NCI-H1694 (cell line): ENCODE measurements around the gene SP3.

ENCODE experiments used
- DNase-seq: peaks from one replicate; lab custom pipeline; 2025; lab: John Stamatoyannopoulos, UW

Gene SP3

GRCh38 chr2:173966274-173967098 is 1.3 kb upstream of the SP3 start:
- no peak for DNase-seq

- DNase-seq, result peak; percentile 84
These were observed 405 bp downstream of the SP3 start for GRCh38 chr2:173964565-173965371.

GRCh38 chr2:173963817-173964564 is 1.2 kb downstream of the SP3 start:
- peak; percentile 85 for DNase-seq

- peak; percentile 79 for DNase-seq
These were observed 1.8 kb downstream of the SP3 start for GRCh38 chr2:173963323-173963816.

- DNase-seq, result no peak
These were observed 2.5 kb downstream of the SP3 start for GRCh38 chr2:173962583-173963110.

GRCh38 chr2:173962031-173962430 is 3.1 kb downstream of the SP3 start:
- DNase-seq, result no peak

- DNase-seq, result peak; percentile 32
These were observed 3.8 kb downstream of the SP3 start for GRCh38 chr2:173961346-173961705.

GRCh38 chr2:173959909-173960308 is 5.3 kb downstream of the SP3 start:
- DNase-seq, result no peak

GRCh38 chr2:173959358-173959884 is 5.8 kb downstream of the SP3 start:
- no peak for DNase-seq

GRCh38 chr2:173958198-173958846 is 6.9 kb downstream of the SP3 start:
- DNase-seq, result no peak

- no peak for DNase-seq
These were observed 7.7 kb downstream of the SP3 start for GRCh38 chr2:173957517-173957916.

GRCh38 chr2:173956454-173956853 is 8.7 kb downstream of the SP3 start:
- DNase-seq, result no peak

GRCh38 chr2:173955867-173956266 is 9.3 kb downstream of the SP3 start:
- no peak for DNase-seq

GRCh38 chr2:173955004-173955403 is 10.2 kb downstream of the SP3 start:
- DNase-seq, result no peak

- no peak for DNase-seq
These were observed 12.1 kb downstream of the SP3 start for GRCh38 chr2:173953047-173953424.

GRCh38 chr2:173952267-173953046 is 12.7 kb downstream of the SP3 start:
- DNase-seq, result no peak

GRCh38 chr2:173948842-173949241 is 16.3 kb downstream of the SP3 start:
- no peak for DNase-seq

- DNase-seq, result no peak
These were observed 17.0 kb downstream of the SP3 start for GRCh38 chr2:173948198-173948597.

GRCh38 chr2:173947131-173947530 is 18.0 kb downstream of the SP3 start:
- no peak for DNase-seq

GRCh38 chr2:173943738-173944137 is 21.4 kb downstream of the SP3 start:
- DNase-seq, result no peak
